CD14-positive monocyte (primary cell): Measurements from ENCODE around the gene PLA2G6. TPM values are rescaled to one million over a fixed set of nuclear protein-coding genes. Genes with fewer than 3 reads are reported as not detected.
"Not testable (repeated sequence)": the region's sequence is repeated elsewhere in the genome, so short reads cannot be mapped to it uniquely, and the experiment has no call there.

Experiments used
- DNase-seq, 3 donors: peaks; one replicate each; pipeline ENCODE4 v3.0.0-alpha.2; 2011 to 2022
- H2AFZ ChIP-seq: 2 replicates; pipeline ENCODE4 v1.6.0; 2012; ENCODE audit warnings: mild to moderate bottlenecking, low read depth, low read length, inconsistent platforms; ENCODE audit not compliant: insufficient read depth, poor library complexity, severe bottlenecking
- H3K27ac ChIP-seq, 2 donors: 1 replicate in 1 of 2; 2 replicates in 1 of 2; pipeline ENCODE4 v1.5.1; 2012 to 2013; ENCODE audit warnings: low read length in 2 of 2, control low read depth in 1 of 2, inconsistent platforms in 1 of 2, low read depth in 1 of 2, mild to moderate bottlenecking in 1 of 2
- H3K27me3 ChIP-seq, 2 donors: one replicate each; pipeline versions ENCODE4 v1.6.0 to v1.6.1; 2011 to 2013; ENCODE audit warnings: low read length in 2 of 2; ENCODE audit not compliant: control insufficient read depth in 2 of 2, insufficient read depth in 2 of 2
- H3K36me3 ChIP-seq, 2 donors: replicated peaks in 1 of 2; 1 replicate in 1 of 2; 2 replicates in 1 of 2; pipeline versions ENCODE4 v1.5.1 to v1.6.1; 2012 to 2013; ENCODE audit warnings: low read length in 2 of 2, control low read depth in 1 of 2, inconsistent platforms in 1 of 2, mild to moderate bottlenecking in 1 of 2; ENCODE audit not compliant: insufficient read depth in 2 of 2, control insufficient read depth in 1 of 2
- H3K4me1 ChIP-seq, 2 donors: 1 replicate in 1 of 2; 2 replicates in 1 of 2; pipeline versions ENCODE4 v1.5.1 to v1.6.1; 2012 to 2013; ENCODE audit warnings: low read length in 2 of 2, control low read depth in 1 of 2, inconsistent platforms in 1 of 2, mild to moderate bottlenecking in 1 of 2, moderate library complexity in 1 of 2; ENCODE audit not compliant: insufficient read depth in 2 of 2, control insufficient read depth in 1 of 2
- H3K4me2 ChIP-seq: replicated peaks from 2 replicates; pipeline ENCODE3; 2012; ENCODE audit warnings: low read length, moderate library complexity, mild to moderate bottlenecking; ENCODE audit not compliant: poor library complexity, severe bottlenecking; ENCODE audit errors: extremely low read depth
- H3K4me3 ChIP-seq, 3 experiments: fragments of 200-600 bp in 1 of 3; sonication (generic) in 1 of 3; replicated peaks in 1 of 3; 1 replicate in 2 of 3; 2 replicates in 1 of 3; pipeline ENCODE4 v1.5.1; 2011 to 2013; ENCODE audit warnings: low read length in 3 of 3, mild to moderate bottlenecking in 3 of 3, control low read depth in 2 of 3, low read depth in 2 of 3, inconsistent platforms in 1 of 3, moderate library complexity in 1 of 3
- H3K79me2 ChIP-seq: 2 replicates; pipeline ENCODE4 v1.6.0; 2012; ENCODE audit warnings: mild to moderate bottlenecking, control low read depth, inconsistent platforms, low read length, moderate library complexity; ENCODE audit not compliant: insufficient read depth
- H3K9ac ChIP-seq: 2 replicates; pipeline ENCODE4 v1.6.0; 2017; ENCODE audit warnings: low read length, mild to moderate bottlenecking; ENCODE audit not compliant: insufficient read depth, poor library complexity, severe bottlenecking
- H3K9me3 ChIP-seq, 2 donors: replicated peaks in 1 of 2; 1 replicate in 1 of 2; 2 replicates in 1 of 2; pipeline versions ENCODE4 v1.5.1 to v1.6.1; 2012 to 2013; ENCODE audit warnings: low read length in 2 of 2, control low read depth in 1 of 2; ENCODE audit not compliant: control insufficient read depth in 1 of 2, insufficient read depth in 1 of 2
- H4K20me1 ChIP-seq: 2 replicates; pipeline ENCODE4 v1.6.0; 2012; ENCODE audit warnings: mild to moderate bottlenecking, low read length, control low read depth, moderate library complexity; ENCODE audit not compliant: insufficient read depth
- H3K27ac Mint-ChIP-seq, 7 donors: one replicate each; pipeline ENCODE4 v1.8.0; 2020; ENCODE audit warnings: mild to moderate bottlenecking in 7 of 7, mixed read lengths in 7 of 7, moderate library complexity in 6 of 7, inconsistent platforms in 2 of 7
- H3K27me3 Mint-ChIP-seq, 3 donors: one replicate each; pipeline ENCODE4 v1.8.0; 2021 to 2022; ENCODE audit warnings: low read depth in 3 of 3, mild to moderate bottlenecking in 3 of 3, mixed read lengths in 3 of 3, moderate library complexity in 3 of 3, inconsistent platforms in 1 of 3
- H3K36me3 Mint-ChIP-seq, 2 donors: one replicate each; pipeline ENCODE4 v1.8.0; 2020; ENCODE audit warnings: mixed read lengths in 2 of 2, inconsistent platforms in 1 of 2, mild to moderate bottlenecking in 1 of 2
- H3K4me1 Mint-ChIP-seq: one replicate; pipeline ENCODE4 v1.8.0; 2020; ENCODE audit warnings: mild to moderate bottlenecking, mixed read lengths
- H3K4me3 Mint-ChIP-seq, 2 donors: one replicate each; pipeline ENCODE4 v1.8.0; 2020; ENCODE audit warnings: mild to moderate bottlenecking in 2 of 2, mixed read lengths in 2 of 2, moderate library complexity in 1 of 2
- H3K9me3 Mint-ChIP-seq, 7 donors: one replicate each; pipeline ENCODE4 v1.8.0; 2020 to 2022; ENCODE audit warnings: mixed read lengths in 7 of 7, mild to moderate bottlenecking in 6 of 7, moderate library complexity in 6 of 7, inconsistent platforms in 2 of 7
- WGBS: methylation state at CpG from one replicate; pipeline ENCODE4 v1.1.5; 2013; ENCODE audit warnings: missing lambda C conversion rate; ENCODE audit not compliant: insufficient coverage; 5-methylcytosine and 5-hydroxymethylcytosine counted together
- intact Hi-C, 2 donors: fragments of 100-400 bp; cut with micrococcal nuclease; formaldehyde crosslinking; loops; one replicate each; pipeline versions ENCODE4 v1.15.0 to v1.15.1; 2023
- polyA plus RNA-seq, 3 donors: library from polyadenylated mRNA; depleted of rRNA in 1 of 3; unstranded in 2 of 3; stranded (reverse) in 1 of 3; fragments of 300-500 nt in 2 of 3; fragments of >200 nt in 1 of 3; fragmentation: Illumina TruSeq in 2 of 3; gene quantifications; 1 replicate in 2 of 3; 2 replicates in 1 of 3; pipeline ENCODE4 v1.2.3, GENCODE V29; 2012 to 2021
- TF ChIP-seq, protein P1 (sequence below): fragments of 200-600 bp; IDR thresholded peaks from one replicate; pipeline ENCODE4 v1.8.0; 2022; ENCODE audit warnings: antibody characterized with exemption, mild to moderate bottlenecking

Gene PLA2G6
- polyA plus RNA-seq, 3 donors = 0.43 to 8.3 (median 0.62) TPM

DNA sequence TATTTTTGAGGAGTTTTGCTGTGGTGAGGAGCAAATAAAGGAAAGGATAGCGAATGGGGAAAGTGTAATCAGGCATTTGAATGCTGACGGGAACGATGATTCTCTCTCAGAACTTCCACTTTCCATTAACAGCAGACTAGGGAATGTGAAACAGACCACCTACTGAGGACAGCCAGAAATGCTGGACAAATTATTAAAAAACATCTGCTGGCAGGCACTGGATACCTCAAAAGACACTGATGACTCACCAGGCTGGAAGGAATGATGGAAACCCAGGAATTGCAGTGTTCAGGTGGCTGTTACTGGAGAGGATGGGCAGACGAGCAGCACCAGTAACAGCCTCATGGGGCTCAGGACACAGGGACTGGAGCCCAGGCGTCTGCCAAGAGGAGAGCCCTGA lies 33.4 kb downstream of the PLA2G6 start:
- Histone ChIP-seq H3K4me3 (peak overlapping the region in 2 of 3 experiments; percentile 3 to 59), H3K27me3 (no peaks in the 10 kb centered on the region), H4K20me1 (no peaks in the 10 kb centered on the region), H3K4me2 (peak overlapping the region; percentile 72), H3K79me2 (no peaks in the 10 kb centered on the region), H3K27ac (peak overlapping the region in 1 of 2 donors; percentile 63), H3K9me3 (no peaks in the 10 kb centered on the region), H3K36me3 (no peaks in the 10 kb centered on the region), H3K4me1 (peaks cover 18 to 19% of the 10 kb centered on the region in 2 donors), H3K9ac (no peak overlapping the region), H2AFZ (no peak overlapping the region)
- peaks cover 0 to 6% (median 0%) of the 10 kb centered on the region in 7 donors for H3K9me3 Mint-ChIP-seq
- H3K27me3 Mint-ChIP-seq = peaks cover 2 to 4% (median 2%) of the 10 kb centered on the region in 3 donors
- peaks cover 4 to 6% of the 10 kb centered on the region in 2 donors for H3K36me3 Mint-ChIP-seq
- H3K4me1 Mint-ChIP-seq = peaks cover 20% of the 10 kb centered on the region
- H3K4me3 Mint-ChIP-seq = peak overlapping the region; percentile 66 to 89
- intact Hi-C loops = loop anchor here in 1 of 2 donors (5.0 kb wide), 1 partner anchor 54 kb away; the partner anchor contains the start of gene MAFF
- WGBS = no CpG with 5 or more reads among the region's 5 CpGs
- peak in 2 of 3 donors; percentile 18 to 65 for DNase-seq
- peak overlapping the region in 6 of 7 donors; percentile 14 to 88 (median 84) for H3K27ac Mint-ChIP-seq
- TF ChIP-seq, protein P1, sequence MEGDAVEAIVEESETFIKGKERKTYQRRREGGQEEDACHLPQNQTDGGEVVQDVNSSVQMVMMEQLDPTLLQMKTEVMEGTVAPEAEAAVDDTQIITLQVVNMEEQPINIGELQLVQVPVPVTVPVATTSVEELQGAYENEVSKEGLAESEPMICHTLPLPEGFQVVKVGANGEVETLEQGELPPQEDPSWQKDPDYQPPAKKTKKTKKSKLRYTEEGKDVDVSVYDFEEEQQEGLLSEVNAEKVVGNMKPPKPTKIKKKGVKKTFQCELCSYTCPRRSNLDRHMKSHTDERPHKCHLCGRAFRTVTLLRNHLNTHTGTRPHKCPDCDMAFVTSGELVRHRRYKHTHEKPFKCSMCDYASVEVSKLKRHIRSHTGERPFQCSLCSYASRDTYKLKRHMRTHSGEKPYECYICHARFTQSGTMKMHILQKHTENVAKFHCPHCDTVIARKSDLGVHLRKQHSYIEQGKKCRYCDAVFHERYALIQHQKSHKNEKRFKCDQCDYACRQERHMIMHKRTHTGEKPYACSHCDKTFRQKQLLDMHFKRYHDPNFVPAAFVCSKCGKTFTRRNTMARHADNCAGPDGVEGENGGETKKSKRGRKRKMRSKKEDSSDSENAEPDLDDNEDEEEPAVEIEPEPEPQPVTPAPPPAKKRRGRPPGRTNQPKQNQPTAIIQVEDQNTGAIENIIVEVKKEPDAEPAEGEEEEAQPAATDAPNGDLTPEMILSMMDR = no peak

DNA sequence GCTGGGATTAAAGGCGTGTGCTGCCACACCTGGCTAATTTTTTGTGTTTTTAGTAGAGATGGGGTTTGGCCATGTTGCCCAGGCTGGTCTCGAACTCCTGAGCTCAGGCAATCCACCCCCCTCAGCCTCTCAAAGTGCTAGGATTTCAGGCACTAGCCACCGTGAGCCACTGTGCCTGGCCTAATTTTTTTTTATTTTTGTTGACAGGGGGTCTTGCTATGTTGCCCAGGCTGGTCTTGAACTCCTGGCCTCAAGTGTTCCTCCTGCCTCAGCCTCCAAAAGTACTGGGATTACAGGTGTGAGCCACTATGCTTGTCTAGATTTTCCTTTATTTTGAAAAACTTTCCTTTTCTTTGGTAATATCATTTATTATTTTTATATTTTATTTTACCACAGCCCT lies 35.5 kb downstream of the PLA2G6 start:
- not testable (repeated sequence) for H3K27ac Mint-ChIP-seq, H3K36me3 Mint-ChIP-seq, H3K36me3 ChIP-seq, H3K9me3 Mint-ChIP-seq, H3K79me2 ChIP-seq, H3K27ac ChIP-seq, H3K27me3 ChIP-seq, H3K4me3 ChIP-seq, H3K9me3 ChIP-seq, H3K9ac ChIP-seq, H3K4me3 Mint-ChIP-seq, DNase-seq, H3K4me2 ChIP-seq, H4K20me1 ChIP-seq, H3K27me3 Mint-ChIP-seq, H2AFZ ChIP-seq
- no CpG with 5 or more reads among the region's 3 CpGs for WGBS
- H3K4me1 ChIP-seq = peaks cover 18 to 19% of the 10 kb centered on the region in 2 donors
- H3K4me1 Mint-ChIP-seq = peaks cover 20% of the 10 kb centered on the region
- intact Hi-C loops = loop anchor here in 1 of 2 donors (5.0 kb wide), 1 partner anchor 56 kb away; the partner anchor contains the start of gene MAFF
